NT2/D1 (cell line): ENCODE measurements around the gene CFB.

Experiments
- SUZ12 ChIP-seq: IDR thresholded peaks from 2 replicates; pipeline ENCODE4 v1.6.1; 2011; ENCODE audit not compliant: insufficient read length, insufficient read depth; ENCODE audit errors: extremely low read depth
- YY1 ChIP-seq: IDR thresholded peaks from 2 replicates; pipeline ENCODE4 v1.6.1; 2011; ENCODE audit not compliant: insufficient read length, insufficient read depth
- ZNF274 ChIP-seq: IDR thresholded peaks from 2 replicates; pipeline ENCODE4 v1.6.1; 2011; ENCODE audit warnings: mild to moderate bottlenecking, low read depth, low read length

GRCh38 chr6:31935021-31935420 lies 10.9 kb upstream of the CFB start:
- TF ChIP-seq YY1 (no peak), ZNF274 (no peak), SUZ12 (no peak)
